Measurements from ENCODE around the gene CNGA2.
"Not testable (repeated sequence)": the region's sequence is repeated elsewhere in the genome, so short reads cannot be mapped to it uniquely, and the experiment has no call there.

The CNGA2 gene

DNA sequence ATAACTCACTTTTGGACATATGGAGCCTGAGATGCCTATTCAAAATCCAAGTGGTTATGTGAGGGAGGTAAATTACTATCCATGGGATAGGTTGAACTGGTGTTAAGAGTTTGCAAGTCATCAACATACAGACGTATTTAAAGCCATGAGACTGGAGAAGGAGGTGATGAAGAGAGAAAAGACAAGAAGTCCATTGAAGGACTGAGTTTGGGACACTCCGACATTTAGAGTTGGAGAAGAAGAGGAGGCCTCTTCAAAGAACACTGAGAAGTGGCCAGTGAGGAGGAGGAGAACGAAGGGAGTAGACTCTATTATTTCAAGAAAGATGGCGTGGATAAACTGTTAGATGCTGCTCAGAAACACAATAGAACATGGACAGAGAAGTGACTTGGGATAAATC is at the start of gene CNGA2:
Gene CNGA2 (plus strand): TSS at position 301 of the 400 bp plus-strand sequence. CDS start 3,738 bp downstream, outside the sequence.
- DNase-seq (ENCODE audit: low read depth), result no peak

- DNase-seq (ENCODE audit: low read depth), result no peak
Observed at GRCh38 chrX:151687635-151688034, 46.9 kb upstream of the CNGA2 start.

DNA sequence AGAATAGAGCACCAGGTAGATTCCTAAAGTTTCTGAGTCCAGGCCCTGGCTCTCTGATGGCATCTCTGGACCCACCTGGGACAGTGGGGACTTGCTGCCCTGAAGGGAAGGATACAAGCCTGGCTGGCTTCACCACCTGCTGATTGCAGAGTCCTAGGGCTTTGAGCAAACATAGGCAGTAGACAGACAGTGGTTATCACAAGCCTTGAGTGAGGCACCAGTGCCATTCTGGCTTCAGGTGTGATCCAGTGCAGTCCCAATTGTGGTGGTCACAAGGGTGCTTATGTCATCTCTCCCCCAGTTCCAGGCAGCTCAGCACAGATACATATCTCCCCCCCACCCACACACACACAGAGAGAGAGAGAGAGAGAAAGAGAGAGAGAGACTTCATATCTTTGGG is 45.9 kb upstream of the CNGA2 start:
- no peak for DNase-seq (ENCODE audit: low read depth)

- no peak for DNase-seq (ENCODE audit: low read depth)
Observed at GRCh38 chrX:151692825-151693224, 41.7 kb upstream of the CNGA2 start.

- no peak for DNase-seq (ENCODE audit: low read depth)
Observed at GRCh38 chrX:151694121-151694520, 40.4 kb upstream of the CNGA2 start.

DNA sequence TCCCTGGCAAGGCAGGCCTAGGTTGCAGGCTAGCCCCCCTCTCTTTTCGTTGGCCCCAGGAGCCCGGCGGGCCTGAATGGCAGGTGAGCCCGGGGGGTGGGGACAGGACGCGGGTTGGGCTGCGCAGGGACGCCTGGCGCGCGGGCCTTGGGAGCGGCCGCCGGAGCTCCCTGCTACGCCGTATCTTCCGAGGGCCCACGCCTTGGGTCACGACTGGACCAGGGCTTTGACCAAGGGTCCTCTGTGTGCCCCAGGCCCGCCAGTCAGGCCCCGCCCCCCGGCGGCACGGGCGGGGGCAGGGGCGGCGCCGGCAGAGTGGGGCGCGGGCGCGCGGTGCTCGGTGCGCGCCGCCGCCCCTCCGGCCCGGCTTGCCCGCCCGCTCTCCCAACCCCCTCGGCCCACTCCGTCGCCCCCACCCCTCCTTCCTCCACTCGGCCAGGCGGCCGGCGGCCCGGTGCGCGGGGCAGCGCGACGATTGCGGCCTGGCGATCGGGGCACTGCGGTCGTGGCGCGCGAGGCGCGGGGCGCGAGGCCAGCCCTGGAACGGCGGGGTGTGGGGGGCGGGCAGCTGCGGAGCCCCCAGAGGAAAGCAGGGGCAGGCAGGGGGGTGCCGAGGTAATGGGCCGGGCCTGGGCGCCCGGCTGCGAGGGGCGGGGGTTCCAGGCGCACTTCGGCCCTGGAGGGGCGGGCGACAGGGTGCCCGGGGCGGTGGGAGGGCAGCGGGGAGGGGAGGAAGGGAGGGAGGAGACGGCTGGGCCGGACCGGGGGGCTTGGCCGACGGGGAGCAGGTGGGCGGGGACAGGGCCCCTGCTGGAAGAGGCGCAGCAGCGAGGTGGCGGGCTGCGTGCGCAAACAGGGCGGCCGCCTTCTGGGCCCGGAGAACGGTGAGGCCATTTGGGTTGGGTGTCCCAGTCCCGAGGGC is 39.6 kb upstream of the CNGA2 start, which contains the start of gene PRRG3:
Gene PRRG3 (plus strand): TSS at position 798 of the 922 bp plus-strand sequence. CDS start 3,357 bp downstream, outside the sequence.
- DNase-seq (ENCODE audit: low read depth), result no peak

- DNase-seq (ENCODE audit: low read depth), result no peak
Observed at GRCh38 chrX:151695583-151696340, 38.8 kb upstream of the CNGA2 start.

DNA sequence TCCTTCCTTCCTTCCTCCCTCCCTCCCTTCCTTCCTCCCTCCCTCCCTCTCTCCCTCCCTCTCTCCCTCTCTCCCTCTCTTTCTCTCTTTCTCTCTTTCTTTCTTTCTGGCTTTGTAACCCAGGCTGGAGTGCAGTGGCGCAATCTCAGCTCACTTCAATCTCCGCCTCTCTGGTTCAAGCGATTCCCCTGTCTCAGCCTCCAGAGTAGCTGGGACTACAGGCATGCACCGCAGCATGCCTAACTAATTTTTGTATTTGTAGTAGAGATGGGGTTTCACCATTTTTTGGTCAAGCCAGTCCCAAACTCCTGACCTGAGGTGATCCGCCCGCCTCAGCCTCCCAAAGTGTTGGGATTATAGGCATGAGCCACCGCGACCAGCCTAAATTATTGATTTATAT is 37.5 kb upstream of the CNGA2 start:
- DNase-seq (ENCODE audit: low read depth), result not testable (repeated sequence)

GRCh38 chrX:151697522-151697921 is 37.0 kb upstream of the CNGA2 start:
- no peak for DNase-seq (ENCODE audit: low read depth)

- no peak for DNase-seq (ENCODE audit: low read depth)
Observed at GRCh38 chrX:151698485-151698884, 36.1 kb upstream of the CNGA2 start.

DNA sequence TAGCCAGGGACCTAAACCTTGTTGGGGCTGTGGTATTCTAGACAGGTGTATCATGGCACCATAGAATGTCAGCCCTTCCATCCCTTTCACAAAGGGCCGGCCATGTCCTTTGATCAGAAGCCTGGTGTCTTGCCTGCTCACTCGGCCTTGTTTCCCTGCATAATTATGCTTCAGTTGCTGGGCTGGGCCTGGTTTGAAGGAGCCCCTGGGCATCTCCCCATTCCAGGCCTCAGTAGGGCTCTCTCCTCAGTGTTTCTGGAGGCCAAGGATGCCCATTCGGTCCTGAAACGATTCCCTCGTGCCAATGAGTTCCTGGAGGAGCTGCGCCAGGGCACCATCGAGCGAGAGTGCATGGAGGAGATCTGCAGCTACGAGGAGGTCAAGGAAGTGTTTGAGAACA is 34.8 kb upstream of the CNGA2 start:
- DNase-seq (ENCODE audit: low read depth), result no peak

DNA sequence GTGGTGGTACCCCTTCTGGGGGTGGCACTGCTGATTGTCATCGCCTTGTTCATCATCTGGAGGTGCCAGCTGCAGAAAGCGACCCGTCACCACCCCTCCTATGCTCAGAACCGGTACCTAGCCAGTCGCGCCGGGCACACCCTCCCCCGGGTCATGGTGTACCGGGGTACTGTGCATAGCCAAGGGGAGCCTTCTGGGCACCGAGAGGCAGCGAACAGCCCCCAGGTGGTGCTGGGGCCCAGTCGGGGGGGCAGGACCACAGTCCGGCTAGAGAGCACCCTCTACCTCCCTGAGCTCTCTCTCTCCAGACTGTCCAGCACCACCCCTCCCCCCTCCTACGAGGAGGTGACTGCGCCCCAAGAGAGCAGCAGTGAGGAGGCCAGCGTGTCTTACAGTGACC is 34.0 kb upstream of the CNGA2 start:
- DNase-seq (ENCODE audit: low read depth), result no peak

GRCh38 chrX:151701071-151701470 is 33.5 kb upstream of the CNGA2 start:
- DNase-seq (ENCODE audit: low read depth), result no peak

- DNase-seq (ENCODE audit: low read depth), result no peak
Observed at GRCh38 chrX:151701531-151701930, 33.0 kb upstream of the CNGA2 start.

DNA sequence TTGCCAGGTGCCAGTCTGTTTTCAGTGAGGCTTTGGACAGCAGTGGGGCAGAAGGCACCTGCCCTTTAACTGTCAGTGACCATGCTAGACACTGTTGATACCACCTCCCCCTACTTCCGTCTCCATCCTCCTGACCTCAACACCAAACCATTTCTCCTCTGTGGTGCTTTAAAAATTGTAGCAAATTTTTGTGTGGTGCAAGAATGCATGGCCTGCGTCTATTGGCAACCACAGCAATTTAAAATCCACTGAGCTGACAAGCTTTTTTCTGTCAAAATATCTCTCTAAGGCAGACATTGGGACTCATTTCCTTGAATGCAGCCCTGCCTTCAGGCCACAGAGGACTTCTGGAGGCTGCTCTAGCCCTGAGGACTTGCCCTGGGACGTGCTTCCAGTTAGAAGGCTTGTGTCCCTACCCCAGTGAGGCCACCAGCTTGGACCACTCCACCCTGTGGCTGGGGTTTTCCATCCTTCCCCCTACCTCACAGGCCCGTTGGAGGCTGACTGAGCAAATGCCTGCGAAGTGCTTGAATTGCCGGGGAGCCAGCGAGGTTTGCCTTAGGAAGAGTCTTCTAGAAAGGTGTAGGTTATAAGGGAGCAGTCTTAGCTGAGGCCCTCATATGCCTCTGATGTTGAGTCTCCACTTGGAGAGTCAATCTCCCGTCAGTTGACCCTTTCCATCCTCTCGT is 32.4 kb upstream of the CNGA2 start:
- DNase-seq (ENCODE audit: low read depth), result no peak

GRCh38 chrX:151702741-151703340 is 31.7 kb upstream of the CNGA2 start:
- DNase-seq (ENCODE audit: low read depth), result no peak

DNA sequence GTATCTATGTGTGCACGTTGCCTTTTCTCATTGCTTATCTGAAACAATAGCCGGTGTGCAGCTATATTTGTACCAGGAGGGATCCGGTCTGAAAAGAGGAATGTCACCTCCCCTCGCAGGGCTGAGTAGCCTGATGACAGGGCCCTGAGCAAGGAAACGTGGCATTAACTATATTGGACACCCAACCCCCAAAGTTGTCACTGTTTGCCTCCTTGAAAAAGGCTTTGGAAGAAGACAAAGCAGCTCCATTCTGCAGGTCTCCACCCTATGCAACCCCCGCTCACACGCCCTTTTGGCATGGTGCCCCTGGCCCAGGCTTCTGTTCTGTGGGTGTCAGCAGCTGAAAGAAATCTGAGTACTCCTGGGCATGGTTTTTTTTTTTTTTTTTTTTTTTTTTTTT is 31.1 kb upstream of the CNGA2 start:
- no peak for DNase-seq (ENCODE audit: low read depth)

DNA sequence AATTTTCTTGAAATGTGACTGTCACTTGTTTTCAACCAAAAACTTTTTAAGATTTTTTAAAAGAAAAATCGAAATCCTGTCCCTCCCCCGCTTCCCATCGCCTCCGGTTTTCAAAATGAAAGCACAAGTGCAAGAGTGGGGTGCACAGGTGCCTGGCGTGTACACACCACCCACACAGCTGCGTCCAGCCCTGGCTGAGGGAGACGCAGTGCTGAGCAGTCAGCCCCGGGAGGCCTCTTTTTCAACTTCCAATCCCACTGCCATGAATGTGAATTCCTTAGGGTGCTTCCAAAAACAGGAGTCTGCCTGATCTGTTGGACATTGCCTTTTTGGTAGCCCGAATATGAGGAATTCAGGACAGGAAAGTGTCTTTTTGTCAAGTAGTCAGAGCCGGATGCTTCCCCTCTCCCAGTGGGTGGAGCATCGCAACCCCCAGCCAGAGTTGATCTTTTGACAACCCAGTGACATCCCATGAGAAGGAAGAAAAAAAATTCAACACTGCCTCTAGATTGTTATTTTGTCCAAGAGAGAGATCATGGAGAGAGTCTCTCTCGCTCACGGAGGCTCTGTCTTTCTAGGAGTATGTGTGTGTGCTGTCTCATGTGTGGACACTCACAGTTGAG is 30.4 kb upstream of the CNGA2 start:
- DNase-seq (ENCODE audit: low read depth), result no peak

- no peak for DNase-seq (ENCODE audit: low read depth)
Observed at GRCh38 chrX:151708821-151709220, 25.7 kb upstream of the CNGA2 start.

DNA sequence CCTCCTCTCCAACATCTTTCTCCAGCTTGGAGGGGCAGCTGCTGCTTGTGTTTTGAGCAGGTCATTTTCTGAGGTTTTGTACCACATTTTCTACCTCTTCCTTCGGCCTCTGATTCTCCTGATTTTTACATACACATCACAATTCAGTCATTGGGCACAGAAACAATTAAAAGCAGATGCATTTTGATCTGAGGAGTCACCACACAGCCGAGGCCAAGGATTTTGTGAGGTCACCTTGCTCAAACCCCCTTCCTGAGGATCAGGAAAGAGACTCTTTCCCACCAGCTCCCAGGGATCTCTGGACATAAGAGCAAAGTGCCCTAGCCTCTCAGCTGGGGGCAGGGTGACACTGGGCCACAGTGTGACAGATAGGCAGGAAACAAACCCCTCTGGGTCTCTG is 24.1 kb upstream of the CNGA2 start:
- no peak for DNase-seq (ENCODE audit: low read depth)

- no peak for DNase-seq (ENCODE audit: low read depth)
Observed at GRCh38 chrX:151711154-151711553, 23.4 kb upstream of the CNGA2 start.

GRCh38 chrX:151711787-151712186 is 22.8 kb upstream of the CNGA2 start:
- no peak for DNase-seq (ENCODE audit: low read depth)
